K562 (cell line): ENCODE measurements around the gene IGSF3. TPM values are rescaled to one million over a fixed set of nuclear protein-coding genes. Genes with fewer than 3 reads are reported as not detected.

Source experiments
- ATAC-seq: fragments of 200-7000 bp; cut with Tn5 transposase; 3 replicates; pipeline ENCODE4 v1.9.1; 2020; ENCODE audit warnings: moderate library complexity
- BruUV-seq: library from RNA; stranded (reverse); fragments of 400-500 nt; replicated peaks from 2 replicates; lab custom pipeline; 2021; lab: Mats Ljungman, UMichigan
- CTCF ChIA-PET: fragments of 300-600 bp; formaldehyde crosslinking; extraction: SDS; loops from one replicate; lab custom pipeline; 2021; ENCODE audit warnings: low intra/inter-chr PET ratio; lab: Yijun Ruan, JAX
- POLR2A ChIA-PET: fragments of 300-600, 350-650 bp; sonication (Branson Sonifier 250); formaldehyde crosslinking; extraction: SDS; loops from one replicate; lab custom pipeline; 2021; ENCODE audit warnings: antibody characterized with exemption, inconsistent platforms; lab: Yijun Ruan, JAX
- DNase-seq, 4 experiments: peaks; one replicate each; pipeline versions ENCODE4 v3.0.0 to v3.0.0-alpha.2; 2011 to 2018; ENCODE audit warnings: low spot score in 3 of 4, mixed read lengths in 3 of 4; ENCODE audit errors: extremely low read depth in 1 of 4
- FAIRE-seq: peaks from 2 replicates; lab custom pipeline; 2011; peaks lifted over from hg19 to GRCh38; lab: Jason Lieb, UNC
- H2AFZ ChIP-seq: 2 replicates; pipeline ENCODE4 v1.6.0; 2011; ENCODE audit warnings: low read depth, low read length, control low read depth, inconsistent platforms
- H3K27ac ChIP-seq: fragments of 200-600 bp; 3 replicates; pipeline ENCODE4 v1.8.0; 2011; ENCODE audit warnings: low read depth, mild to moderate bottlenecking, control low read depth, inconsistent platforms, low read length, moderate library complexity, mixed read lengths; ENCODE audit errors: extremely low read depth
- H3K27me3 ChIP-seq, 2 experiments: fragments of 300-600 bp in 1 of 2; 2 replicates in 1 of 2; 3 replicates in 1 of 2; pipeline versions ENCODE4 v1.6.0 to v1.8.0; 2011; ENCODE audit warnings: inconsistent platforms in 2 of 2, low read length in 2 of 2, mild to moderate bottlenecking in 1 of 2, mixed read lengths in 1 of 2, moderate library complexity in 1 of 2; ENCODE audit not compliant: control insufficient read depth in 2 of 2, insufficient read depth in 2 of 2
- H3K36me3 ChIP-seq: fragments of 300-600 bp; 3 replicates; pipeline ENCODE4 v1.8.0; 2011; ENCODE audit warnings: mild to moderate bottlenecking, low read length, inconsistent platforms; ENCODE audit not compliant: control insufficient read depth, insufficient read depth
- H3K4me1 ChIP-seq, 2 experiments: fragments of 200-600 bp in 1 of 2; replicated peaks in 1 of 2; 2 replicates in 1 of 2; 3 replicates in 1 of 2; pipeline versions ENCODE4 v1.5.1 to v1.8.0; 2011; ENCODE audit warnings: inconsistent platforms in 2 of 2, low read length in 2 of 2, mild to moderate bottlenecking in 1 of 2, mixed read lengths in 1 of 2, moderate library complexity in 1 of 2; ENCODE audit not compliant: control insufficient read depth in 2 of 2, insufficient read depth in 2 of 2
- H3K4me2 ChIP-seq: 2 replicates; pipeline ENCODE4 v1.6.1; 2011; ENCODE audit warnings: low read length, control low read depth, inconsistent platforms, mixed read lengths; ENCODE audit not compliant: insufficient read depth
- H3K4me3 ChIP-seq: fragments of 200-600 bp; sonication (generic), shearing (Covaris generic); 2 replicates; pipeline ENCODE4 v1.5.1; 2016; ENCODE audit warnings: control low read depth, inconsistent platforms
- H3K79me2 ChIP-seq: fragments of 200-600 bp; 3 replicates; pipeline ENCODE4 v1.8.0; 2011; ENCODE audit warnings: low read length, inconsistent platforms; ENCODE audit not compliant: control insufficient read depth, insufficient read depth
- H3K9ac ChIP-seq, 2 experiments: 2 replicates each; pipeline versions ENCODE4 v1.6.0 to v1.6.1; 2011; ENCODE audit warnings: low read depth in 2 of 2, low read length in 2 of 2, control low read depth in 1 of 2, inconsistent platforms in 1 of 2, mild to moderate bottlenecking in 1 of 2, mixed read lengths in 1 of 2; ENCODE audit not compliant: insufficient read depth in 1 of 2
- H3K9me1 ChIP-seq: one replicate; pipeline ENCODE4 v1.6.0; 2011; ENCODE audit warnings: inconsistent platforms, mild to moderate bottlenecking, low read length, moderate library complexity; ENCODE audit not compliant: control insufficient read depth, insufficient read depth
- H3K9me3 ChIP-seq: replicated peaks from 2 replicates; pipeline ENCODE4 v1.5.1; 2011; ENCODE audit warnings: low read depth, low read length, inconsistent platforms; ENCODE audit not compliant: control insufficient read depth, insufficient read depth
- H4K20me1 ChIP-seq: replicated peaks from 2 replicates; pipeline ENCODE4 v1.6.1; 2011; ENCODE audit warnings: low read length, inconsistent platforms, mixed read lengths; ENCODE audit not compliant: control insufficient read depth, insufficient read depth
- ATF1 ChIP-seq, 2 experiments: fragments of 450-650 bp in 1 of 2; IDR thresholded peaks; 2 replicates each; pipeline ENCODE4 v1.6.1; 2016; ENCODE audit warnings: missing compliant biosample characterization in 1 of 2, missing genetic modification characterization in 1 of 2
- BACH1 ChIP-seq: fragments of 200-800 bp; sonication (Bioruptor generic); IDR thresholded peaks from 2 replicates; pipeline ENCODE4 v1.6.1; 2016; ENCODE audit warnings: missing genetic modification characterization, missing compliant biosample characterization
- CBFA2T2 ChIP-seq: fragments of 450-650 bp; conservative IDR thresholded peaks from 2 replicates; pipeline ENCODE4 v1.6.1; 2017; ENCODE audit warnings: mild to moderate bottlenecking
- CHCHD3 ChIP-seq: fragments of 250-450 bp; sonication (Bioruptor Pico); IDR thresholded peaks from 2 replicates; pipeline ENCODE4 v2.1.2; 2022; ENCODE audit warnings: mild to moderate bottlenecking
- CREB1 ChIP-seq, 2 experiments: sonication (generic) in 1 of 2; formaldehyde crosslinking in 1 of 2; IDR thresholded peaks; 2 replicates each; pipeline versions ENCODE4 v1.6.1 to v1.8.0; 2012 to 2022; ENCODE audit warnings: inconsistent platforms in 1 of 2, mild to moderate bottlenecking in 1 of 2, missing genetic modification reagents in 1 of 2, moderate library complexity in 1 of 2
- DEAF1 ChIP-seq: fragments of 450-650 bp; formaldehyde crosslinking; IDR thresholded peaks from 2 replicates; pipeline ENCODE4 v1.4.0; 2020; ENCODE audit warnings: mild to moderate bottlenecking, moderate library complexity
- JUND ChIP-seq, 2 experiments: IDR thresholded peaks; 2 replicates in 1 of 2; 3 replicates in 1 of 2; pipeline ENCODE4 v1.6.1; 2011; ENCODE audit warnings: borderline replicate concordance in 2 of 2, low read depth in 2 of 2, low read length in 2 of 2, improper control_type of control experiment in 1 of 2, missing biosample characterization in 1 of 2, missing genetic modification characterization in 1 of 2, missing genetic modification reagents in 1 of 2
- NBN ChIP-seq: fragments of 450-650 bp; IDR thresholded peaks from 2 replicates; pipeline ENCODE4 v1.6.1; 2016; ENCODE audit warnings: low read depth, mild to moderate bottlenecking
- PREB ChIP-seq: sonication (generic); formaldehyde crosslinking; IDR thresholded peaks from 2 replicates; pipeline ENCODE4 v1.8.1; 2023; ENCODE audit warnings: mild to moderate bottlenecking, missing genetic modification reagents
- TEAD1 ChIP-seq, 2 experiments: fragments of 450-650 bp in 1 of 2; sonication (generic) in 1 of 2; formaldehyde crosslinking; IDR thresholded peaks; 2 replicates each; pipeline versions ENCODE4 v1.4.0 to v1.8.0; 2020 to 2022; ENCODE audit warnings: mild to moderate bottlenecking in 2 of 2, missing genetic modification reagents in 1 of 2
- TFAP4 ChIP-seq: sonication (generic); formaldehyde crosslinking; IDR thresholded peaks from 2 replicates; pipeline ENCODE4 v1.8.0; 2022; ENCODE audit warnings: missing genetic modification reagents, mild to moderate bottlenecking, moderate library complexity, borderline replicate concordance
- THAP12 ChIP-seq: fragments of 250-450 bp; sonication (Bioruptor Pico); IDR thresholded peaks from 2 replicates; pipeline ENCODE4 v1.9.0; 2021; ENCODE audit warnings: mild to moderate bottlenecking, inconsistent platforms
- XRCC5 ChIP-seq: fragments of 200-400 bp; formaldehyde crosslinking; IDR thresholded peaks from 2 replicates; pipeline ENCODE4 v1.6.1; 2017; ENCODE audit warnings: low read depth, mild to moderate bottlenecking, low read length
- ZNF431 ChIP-seq: sonication (generic); formaldehyde crosslinking; IDR thresholded peaks from 2 replicates; pipeline ENCODE4 v1.8.0; 2022; ENCODE audit warnings: mild to moderate bottlenecking, missing genetic modification reagents
- ZNF76 ChIP-seq: fragments of 250-450 bp; sonication (Bioruptor Pico); IDR thresholded peaks from 2 replicates; pipeline ENCODE4 v1.4.0; 2020; ENCODE audit warnings: mild to moderate bottlenecking, moderate library complexity, borderline replicate concordance
- WGBS: fragments of 100-300 bp; shearing (Covaris generic); methylation state at CpG from one replicate; pipeline ENCODE4 v1.1.6; 2016; ENCODE audit warnings: low coverage, mixed read lengths; ENCODE audit not compliant: insufficient coverage; ENCODE audit errors: missing lambda C conversion rate; 5-methylcytosine and 5-hydroxymethylcytosine counted together
- in situ Hi-C: fragments of 300-500 bp; cut with MboI; formaldehyde crosslinking; loops from 4 replicates; pipeline ENCODE4 v1.15.0; 2018; ENCODE audit warnings: inconsistent platforms, mixed read lengths
- intact Hi-C: fragments of 100-400 bp; cut with micrococcal nuclease; formaldehyde crosslinking; loops from 2 replicates; pipeline ENCODE4 v1.14.2; 2022
- polyA plus RNA-seq, 8 experiments: library from polyadenylated mRNA; depleted of rRNA in 4 of 8; stranded (reverse) in 5 of 8; unstranded in 3 of 8; fragments of >200 nt; fragmentation: Nextera tagmentation in 2 of 8; fragmentation: Illumina TruSeq in 1 of 8; extraction: Ambion mirVana in 2 of 8; extraction: Trizol in 1 of 8; gene quantifications; 2 replicates each; pipeline versions ENCODE4 v1.2.1 to v1.2.3, GENCODE V29; 2011 to 2014; ENCODE audit warnings: inconsistent platforms in 1 of 8, missing spikeins in 1 of 8
- total RNA-seq, 7 experiments: library from RNA; depleted of rRNA in 6 of 7; stranded (reverse); fragments of >200 nt in 6 of 7; fragmentation: Illumina TruSeq in 2 of 7; extraction: Trizol in 2 of 7; gene quantifications; 2 replicates each; pipeline versions ENCODE4 v1.2.1 to v1.2.3, GENCODE V29; 2011 to 2021; ENCODE audit warnings: low replicate concordance in 1 of 7

Gene IGSF3
- total and polyA plus RNA-seq, 9 of the 15 experiments (the other 6 are each of a cell fraction or from before 2014, with no cell fraction given), result 1.1 to 15.0 (median 8.3) TPM

GRCh38 chr1:116577759-116578314 is 89.7 kb downstream of the IGSF3 start:
- ATAC-seq (no peak), FAIRE-seq (no peak), DNase-seq (no peak)
- Histone ChIP-seq H3K27ac (no peak overlapping the region), H3K79me2 (no peaks in the 10 kb centered on the region), H3K4me3 (no peak overlapping the region), H2AFZ (no peak overlapping the region), H3K4me1 (peaks cover 10 to 20% of the 10 kb centered on the region in 2 experiments), H4K20me1 (no peaks in the 10 kb centered on the region), H3K4me2 (no peak overlapping the region), H3K9ac (no peak overlapping the region), H3K9me1 (no peaks in the 10 kb centered on the region), H3K9me3 (no peaks in the 10 kb centered on the region), H3K36me3 (no peaks in the 10 kb centered on the region), H3K27me3 (no peaks in the 10 kb centered on the region)
- intact Hi-C loops (loop anchor here (10.0 kb wide), 1 partner anchor 547 kb away; the partner anchor contains the start of gene TRIM45), in situ Hi-C loops (loop anchor here (5.0 kb wide), 2 partner anchors 244 to 474 kb away; no protein-coding TSS in a partner anchor)
- no TSS peak for BruUV-seq
- ChIA-PET POLR2A (interaction anchor here (0.5 to 1.5 kb wide), 3 partner anchors 9 to 1246 kb away, joined by 3 to 4 read pairs (median 3); no protein-coding TSS in a partner anchor), CTCF (no interaction called here)
- 55% methylated on average over 5 of the region's 5 CpGs for WGBS
- TF ChIP-seq CBFA2T2 (no peak), JUND (IDR thresholded peaks at IDR 0.05; ENCODE audit: borderline replicate concordance, low read depth, low read length) (no peak), JUND (tag; IDR thresholded peaks at IDR 0.05; ENCODE audit: borderline replicate concordance, low read depth, low read length) (no peak), ZNF76 (CRISPR knock-in tag) (no peak), XRCC5 (no peak), TFAP4 (CRISPR knock-in tag) (no peak), ZNF431 (no peak), CREB1 (IDR thresholded peaks at IDR 0.05) (no peak), CREB1 (CRISPR knock-in tag; IDR thresholded peaks at IDR 0.05) (no peak), DEAF1 (CRISPR knock-in tag) (no peak), NBN (no peak), BACH1 (no peak), ATF1 (CRISPR knock-in tag; IDR thresholded peaks at IDR 0.05) (no peak), ATF1 (tag; IDR thresholded peaks at IDR 0.05) (no peak), PREB (CRISPR knock-in tag) (no peak), TEAD1 (CRISPR knock-in tag; IDR thresholded peaks at IDR 0.05) (no peak), CHCHD3 (CRISPR knock-in tag) (no peak), THAP12 (CRISPR knock-in tag) (no peak)
